ENCODE measurements around the gene VEGFC. TPM values are rescaled to one million over a fixed set of nuclear protein-coding genes. Genes with fewer than 3 reads are reported as not detected.

The VEGFC gene
- total RNA-seq, 1 experiment from 2014 or later: not detected

DNA sequence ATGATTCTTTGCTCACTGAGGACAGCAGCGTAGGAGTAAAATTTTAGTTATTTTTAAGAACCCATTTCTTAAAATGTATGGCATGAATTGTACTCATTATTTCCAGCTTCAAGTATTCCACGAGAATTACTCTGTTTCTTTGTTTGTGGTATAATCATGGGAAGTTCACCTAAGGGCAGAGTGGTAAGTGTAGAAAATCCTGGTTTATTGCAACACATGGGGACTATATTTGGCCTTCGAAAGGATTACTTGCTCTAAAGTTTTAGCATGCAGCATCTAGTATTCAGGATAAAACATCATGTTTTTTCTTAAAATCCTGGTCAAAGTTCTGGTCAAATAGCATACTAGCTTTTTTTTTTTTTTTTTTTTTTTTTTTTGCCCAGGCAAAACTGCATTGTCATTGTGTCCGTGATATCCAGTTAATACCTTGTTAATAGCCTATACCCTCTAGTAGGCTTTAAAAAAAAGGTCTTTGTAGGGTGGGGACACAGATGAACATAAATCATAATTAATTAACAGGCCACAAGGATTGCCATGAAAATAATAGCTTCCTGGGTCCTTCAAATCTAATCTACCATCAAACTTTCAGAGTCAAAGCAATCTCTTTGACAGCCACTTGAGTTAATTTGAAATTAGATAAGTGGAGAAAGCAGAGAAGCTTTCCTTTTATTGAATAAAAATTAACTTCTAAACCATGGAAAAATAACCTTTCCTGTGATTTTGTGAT is 44.6 kb upstream of the VEGFC start (continued):
- TF ChIP-seq, protein P1, sequence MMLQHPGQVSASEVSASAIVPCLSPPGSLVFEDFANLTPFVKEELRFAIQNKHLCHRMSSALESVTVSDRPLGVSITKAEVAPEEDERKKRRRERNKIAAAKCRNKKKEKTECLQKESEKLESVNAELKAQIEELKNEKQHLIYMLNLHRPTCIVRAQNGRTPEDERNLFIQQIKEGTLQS (IDR thresholded peaks at IDR 0.05): no peak

DNA sequence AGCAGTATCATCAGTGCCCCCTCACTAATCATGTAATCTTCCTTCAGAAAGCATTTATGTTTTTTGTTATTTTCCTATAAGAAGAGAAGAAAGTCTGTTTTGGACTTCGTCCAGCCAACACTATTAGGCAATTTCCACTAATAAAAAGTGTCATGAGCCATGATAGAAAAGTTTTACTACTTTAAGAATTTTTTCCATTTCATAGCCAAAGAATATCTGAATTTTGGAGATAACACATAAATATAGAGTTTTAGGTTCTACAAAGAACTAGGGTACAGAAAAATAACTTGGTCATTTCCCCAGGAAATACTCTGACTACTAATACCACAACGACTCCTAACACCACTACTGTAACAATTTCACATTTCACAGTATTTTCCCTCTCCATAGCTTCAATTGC is 41.8 kb upstream of the VEGFC start:
- H2AFZ ChIP-seq (ENCODE audit: low read depth, low read length, poor library complexity, severe bottlenecking): no peak overlapping the region
- RAD21 ChIA-PET (ENCODE audit: low non-redundant PET in 1 of 2, low total read pairs in 2 of 2, uncharacterized antibody in 2 of 2, unreplicated experiment in 2 of 2): no interaction called here
- ATAC-seq (no peak), DNase-seq (ENCODE audit: low read depth, low spot score) (no peak)
- POLR2A ChIA-PET: no interaction called here
- no peaks in the 10 kb centered on the region for H3K27me3 ChIP-seq (ENCODE audit: insufficient read depth, low read length)
- H3K9me2 ChIP-seq (ENCODE audit: insufficient read depth): no peaks in the 10 kb centered on the region
- H4K20me1 ChIP-seq (ENCODE audit: insufficient read depth): no peaks in the 10 kb centered on the region
- CTCF ChIA-PET: no interaction called here
- BruUV-seq (replicated peaks): no TSS peak
- H3K4me1 ChIP-seq (ENCODE audit: control insufficient read depth in 1 of 2, insufficient read depth in 2 of 2, low read length in 2 of 2): peaks cover 0 to 8% of the 10 kb centered on the region in 2 experiments; a peak in 2 of 4 replicates
- H3K9me3 ChIP-seq (ENCODE audit: control insufficient read depth in 1 of 2, insufficient read depth in 1 of 2, low read depth in 1 of 2, low read length in 2 of 2): no peaks in the 10 kb centered on the region
- no peak overlapping the region for H3K4me3 ChIP-seq (replicated peaks in 1 of 2; ENCODE audit: low read depth in 1 of 2, low read length in 2 of 2)
- TF ChIP-seq EGR1 (IDR thresholded peaks at IDR 0.05; ENCODE audit: low read depth) (no peak), TCF7L2 (IDR thresholded peaks at IDR 0.05; ENCODE audit: borderline replicate concordance, extremely low read depth, insufficient read depth, insufficient read length) (no peak), POLR2AphosphoS5 (IDR thresholded peaks at IDR 0.05; ENCODE audit: low read depth, low read length) (no peak), ZNF274 (IDR thresholded peaks at IDR 0.05; ENCODE audit: low read depth, low read length) (no peak), CEBPB (IDR thresholded peaks at IDR 0.05; ENCODE audit: low read depth) (no peak)
- TF ChIP-seq, protein P2, sequence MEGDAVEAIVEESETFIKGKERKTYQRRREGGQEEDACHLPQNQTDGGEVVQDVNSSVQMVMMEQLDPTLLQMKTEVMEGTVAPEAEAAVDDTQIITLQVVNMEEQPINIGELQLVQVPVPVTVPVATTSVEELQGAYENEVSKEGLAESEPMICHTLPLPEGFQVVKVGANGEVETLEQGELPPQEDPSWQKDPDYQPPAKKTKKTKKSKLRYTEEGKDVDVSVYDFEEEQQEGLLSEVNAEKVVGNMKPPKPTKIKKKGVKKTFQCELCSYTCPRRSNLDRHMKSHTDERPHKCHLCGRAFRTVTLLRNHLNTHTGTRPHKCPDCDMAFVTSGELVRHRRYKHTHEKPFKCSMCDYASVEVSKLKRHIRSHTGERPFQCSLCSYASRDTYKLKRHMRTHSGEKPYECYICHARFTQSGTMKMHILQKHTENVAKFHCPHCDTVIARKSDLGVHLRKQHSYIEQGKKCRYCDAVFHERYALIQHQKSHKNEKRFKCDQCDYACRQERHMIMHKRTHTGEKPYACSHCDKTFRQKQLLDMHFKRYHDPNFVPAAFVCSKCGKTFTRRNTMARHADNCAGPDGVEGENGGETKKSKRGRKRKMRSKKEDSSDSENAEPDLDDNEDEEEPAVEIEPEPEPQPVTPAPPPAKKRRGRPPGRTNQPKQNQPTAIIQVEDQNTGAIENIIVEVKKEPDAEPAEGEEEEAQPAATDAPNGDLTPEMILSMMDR (IDR thresholded peaks at IDR 0.05 in 2 of 3, conservative IDR thresholded peaks at IDR 0.05 in 1 of 3; ENCODE audit: borderline replicate concordance in 1 of 3, insufficient read depth in 1 of 3, low read depth in 2 of 3, low read length in 2 of 3): no peak
- TF ChIP-seq, protein P3, sequence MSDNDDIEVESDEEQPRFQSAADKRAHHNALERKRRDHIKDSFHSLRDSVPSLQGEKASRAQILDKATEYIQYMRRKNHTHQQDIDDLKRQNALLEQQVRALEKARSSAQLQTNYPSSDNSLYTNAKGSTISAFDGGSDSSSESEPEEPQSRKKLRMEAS (IDR thresholded peaks at IDR 0.05): no peak
- TF ChIP-seq, protein P4, sequence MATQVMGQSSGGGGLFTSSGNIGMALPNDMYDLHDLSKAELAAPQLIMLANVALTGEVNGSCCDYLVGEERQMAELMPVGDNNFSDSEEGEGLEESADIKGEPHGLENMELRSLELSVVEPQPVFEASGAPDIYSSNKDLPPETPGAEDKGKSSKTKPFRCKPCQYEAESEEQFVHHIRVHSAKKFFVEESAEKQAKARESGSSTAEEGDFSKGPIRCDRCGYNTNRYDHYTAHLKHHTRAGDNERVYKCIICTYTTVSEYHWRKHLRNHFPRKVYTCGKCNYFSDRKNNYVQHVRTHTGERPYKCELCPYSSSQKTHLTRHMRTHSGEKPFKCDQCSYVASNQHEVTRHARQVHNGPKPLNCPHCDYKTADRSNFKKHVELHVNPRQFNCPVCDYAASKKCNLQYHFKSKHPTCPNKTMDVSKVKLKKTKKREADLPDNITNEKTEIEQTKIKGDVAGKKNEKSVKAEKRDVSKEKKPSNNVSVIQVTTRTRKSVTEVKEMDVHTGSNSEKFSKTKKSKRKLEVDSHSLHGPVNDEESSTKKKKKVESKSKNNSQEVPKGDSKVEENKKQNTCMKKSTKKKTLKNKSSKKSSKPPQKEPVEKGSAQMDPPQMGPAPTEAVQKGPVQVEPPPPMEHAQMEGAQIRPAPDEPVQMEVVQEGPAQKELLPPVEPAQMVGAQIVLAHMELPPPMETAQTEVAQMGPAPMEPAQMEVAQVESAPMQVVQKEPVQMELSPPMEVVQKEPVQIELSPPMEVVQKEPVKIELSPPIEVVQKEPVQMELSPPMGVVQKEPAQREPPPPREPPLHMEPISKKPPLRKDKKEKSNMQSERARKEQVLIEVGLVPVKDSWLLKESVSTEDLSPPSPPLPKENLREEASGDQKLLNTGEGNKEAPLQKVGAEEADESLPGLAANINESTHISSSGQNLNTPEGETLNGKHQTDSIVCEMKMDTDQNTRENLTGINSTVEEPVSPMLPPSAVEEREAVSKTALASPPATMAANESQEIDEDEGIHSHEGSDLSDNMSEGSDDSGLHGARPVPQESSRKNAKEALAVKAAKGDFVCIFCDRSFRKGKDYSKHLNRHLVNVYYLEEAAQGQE (IDR thresholded peaks at IDR 0.05; ENCODE audit: low read depth): no peak
- H3K27ac ChIP-seq (ENCODE audit: low read depth, low read length): no peak overlapping the region
- H3K79me2 ChIP-seq (ENCODE audit: insufficient read depth, low read length): no peaks in the 10 kb centered on the region
- no peak overlapping the region for H3K4me2 ChIP-seq (ENCODE audit: low read length)
- intact Hi-C loops (cut with micrococcal nuclease): no loop called here
- H3K9ac ChIP-seq (ENCODE audit: low read length): no peak overlapping the region
- no peaks in the 10 kb centered on the region for H3K36me3 ChIP-seq (ENCODE audit: control insufficient read depth in 1 of 2, insufficient read depth in 2 of 2, low read length in 2 of 2)

All from HCT116 (cell line).